ENCODE results near the gene PRR9.
"Not testable (repeated sequence)": the region's sequence is repeated elsewhere in the genome, so short reads cannot be mapped to it uniquely, and the experiment has no call there.

PRR9 gene, protein sequence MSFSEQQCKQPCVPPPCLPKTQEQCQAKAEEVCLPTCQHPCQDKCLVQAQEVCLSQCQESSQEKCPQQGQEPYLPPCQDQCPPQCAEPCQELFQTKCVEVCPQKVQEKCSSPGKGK

DNA sequence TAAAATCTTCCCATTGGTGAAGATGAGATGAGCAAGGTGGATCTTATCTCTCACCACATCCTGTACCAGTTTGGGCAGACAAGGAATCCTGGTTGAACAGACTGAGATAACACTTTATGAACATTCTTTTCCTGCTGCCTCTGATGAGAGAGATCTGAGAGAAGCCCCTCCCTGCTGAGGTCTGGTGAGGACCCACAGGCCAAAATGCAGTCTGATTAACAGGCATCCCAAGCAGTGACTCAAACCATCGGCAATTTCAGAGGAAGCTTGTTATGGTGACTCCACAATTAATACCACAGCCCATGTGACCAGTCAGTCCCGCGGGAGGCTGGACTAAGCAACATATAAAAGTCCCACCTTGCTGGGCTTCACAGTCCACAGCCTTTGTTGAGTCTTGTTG, at the start of gene PRR9:
Gene PRR9, plus strand, starts transcription at position 373 of the 400 bp plus-strand sequence. CDS start 561 bp downstream, outside the sequence.
- Histone ChIP-seq H3K27me3 (ENCODE audit: insufficient read depth, poor library complexity, severe bottlenecking) (no peaks in the 10 kb centered on the region), H3K36me3 (ENCODE audit: low read depth) (no peaks in the 10 kb centered on the region), H3K4me3 (ENCODE audit: severe bottlenecking) (no peak within 1 kb of the TSS), H3K27ac (ENCODE audit: poor library complexity, severe bottlenecking) (no peak within 1 kb of the TSS), H3K4me1 (ENCODE audit: insufficient read depth, poor library complexity, severe bottlenecking) (no peaks in the 10 kb centered on the region), H3K9me3 (ENCODE audit: severe bottlenecking) (no peaks in the 10 kb centered on the region)
- DNase-seq (ENCODE audit: low spot score) (no peak), ATAC-seq (ENCODE audit: low read depth) (peak; percentile 40; the same call in 1 of the 3 replicates)
- TF ChIP-seq, protein P1, sequence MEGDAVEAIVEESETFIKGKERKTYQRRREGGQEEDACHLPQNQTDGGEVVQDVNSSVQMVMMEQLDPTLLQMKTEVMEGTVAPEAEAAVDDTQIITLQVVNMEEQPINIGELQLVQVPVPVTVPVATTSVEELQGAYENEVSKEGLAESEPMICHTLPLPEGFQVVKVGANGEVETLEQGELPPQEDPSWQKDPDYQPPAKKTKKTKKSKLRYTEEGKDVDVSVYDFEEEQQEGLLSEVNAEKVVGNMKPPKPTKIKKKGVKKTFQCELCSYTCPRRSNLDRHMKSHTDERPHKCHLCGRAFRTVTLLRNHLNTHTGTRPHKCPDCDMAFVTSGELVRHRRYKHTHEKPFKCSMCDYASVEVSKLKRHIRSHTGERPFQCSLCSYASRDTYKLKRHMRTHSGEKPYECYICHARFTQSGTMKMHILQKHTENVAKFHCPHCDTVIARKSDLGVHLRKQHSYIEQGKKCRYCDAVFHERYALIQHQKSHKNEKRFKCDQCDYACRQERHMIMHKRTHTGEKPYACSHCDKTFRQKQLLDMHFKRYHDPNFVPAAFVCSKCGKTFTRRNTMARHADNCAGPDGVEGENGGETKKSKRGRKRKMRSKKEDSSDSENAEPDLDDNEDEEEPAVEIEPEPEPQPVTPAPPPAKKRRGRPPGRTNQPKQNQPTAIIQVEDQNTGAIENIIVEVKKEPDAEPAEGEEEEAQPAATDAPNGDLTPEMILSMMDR (IDR thresholded peaks at IDR 0.05; ENCODE audit: poor library complexity, severe bottlenecking), result no peak

DNA sequence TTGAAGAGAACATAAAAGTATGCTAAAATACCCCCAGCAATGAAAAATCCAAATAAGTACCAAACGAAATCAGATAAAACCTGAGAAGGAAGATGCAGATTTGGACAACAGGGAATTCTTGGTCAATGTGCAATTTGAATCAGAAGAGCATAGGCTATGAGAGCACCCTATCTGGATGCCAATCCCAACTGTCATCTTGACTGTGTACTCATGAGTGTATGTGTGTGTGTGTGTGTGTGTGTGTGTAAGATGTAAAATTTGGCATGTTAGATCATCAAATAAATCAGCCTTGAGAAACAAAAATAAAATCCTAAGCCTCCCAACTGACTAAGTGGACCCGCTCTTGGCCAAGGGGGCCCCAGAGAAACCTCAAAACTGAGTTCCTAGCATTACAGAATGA, 48.7 kb upstream of the PRR9 start:
- TF ChIP-seq, protein P1 (IDR thresholded peaks at IDR 0.05; ENCODE audit: poor library complexity, severe bottlenecking), result no peak
- Histone ChIP-seq H3K4me3 (ENCODE audit: severe bottlenecking) (no peak overlapping the region), H3K4me1 (ENCODE audit: insufficient read depth, poor library complexity, severe bottlenecking) (no peaks in the 10 kb centered on the region), H3K9me3 (ENCODE audit: severe bottlenecking) (no peaks in the 10 kb centered on the region), H3K27ac (ENCODE audit: poor library complexity, severe bottlenecking) (no peak overlapping the region), H3K27me3 (ENCODE audit: insufficient read depth, poor library complexity, severe bottlenecking) (no peaks in the 10 kb centered on the region), H3K36me3 (ENCODE audit: low read depth) (no peaks in the 10 kb centered on the region)
- no peak for DNase-seq (ENCODE audit: low spot score)
- ATAC-seq (ENCODE audit: low read depth), result no peak

DNA sequence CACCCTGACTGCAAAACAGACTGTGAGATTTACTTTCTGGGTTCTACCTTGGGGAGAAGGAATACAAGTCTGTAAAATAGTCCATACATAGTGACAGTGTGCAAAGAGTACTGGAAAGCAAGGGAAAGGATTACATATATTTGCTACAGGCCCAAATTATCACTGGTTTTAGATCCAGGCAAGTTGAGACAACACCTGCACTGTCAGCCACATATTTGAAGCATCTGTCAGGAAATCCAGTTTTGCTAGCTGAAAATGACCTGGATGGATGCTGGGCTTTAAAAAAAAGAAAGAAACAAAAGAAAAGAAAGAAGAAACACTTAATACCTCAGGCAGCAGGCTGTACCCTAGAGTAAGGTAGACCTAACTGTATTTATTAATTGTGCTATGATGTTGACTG, 42.8 kb upstream of the PRR9 start:
- H3K36me3 ChIP-seq (ENCODE audit: low read depth), result no peaks in the 10 kb centered on the region
- H3K4me3 ChIP-seq (ENCODE audit: severe bottlenecking), result no peak overlapping the region
- TF ChIP-seq, protein P1 (IDR thresholded peaks at IDR 0.05; ENCODE audit: poor library complexity, severe bottlenecking), result no peak
- no peaks in the 10 kb centered on the region for H3K9me3 ChIP-seq (ENCODE audit: severe bottlenecking)
- peak overlapping the region; percentile 48 for H3K27ac ChIP-seq (ENCODE audit: poor library complexity, severe bottlenecking)
- ATAC-seq (ENCODE audit: low read depth) (peak; percentile 78), DNase-seq (ENCODE audit: low spot score) (no peak)
- no peaks in the 10 kb centered on the region for H3K27me3 ChIP-seq (ENCODE audit: insufficient read depth, poor library complexity, severe bottlenecking)
- peaks cover 13% of the 10 kb centered on the region for H3K4me1 ChIP-seq (ENCODE audit: insufficient read depth, poor library complexity, severe bottlenecking)

DNA sequence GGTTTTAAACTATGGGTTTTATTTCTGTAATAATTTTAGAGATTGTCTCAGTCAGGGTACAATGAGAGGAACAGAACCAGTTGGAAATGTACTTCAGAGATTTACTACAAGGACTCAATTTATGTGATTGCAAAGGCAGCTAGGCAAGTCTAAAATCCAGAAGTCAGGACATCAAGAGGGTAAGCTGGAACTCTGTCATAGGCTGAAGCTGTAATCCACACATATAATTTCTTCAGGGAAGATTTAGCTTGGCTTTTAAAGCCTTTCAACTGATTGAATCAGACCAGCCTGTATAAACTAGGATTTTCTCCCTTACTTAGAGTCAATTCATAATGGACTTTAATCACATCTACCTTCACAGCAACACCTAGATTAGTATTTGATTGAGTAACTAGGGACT, 38.5 kb upstream of the PRR9 start:
- no peaks in the 10 kb centered on the region for H3K27me3 ChIP-seq (ENCODE audit: insufficient read depth, poor library complexity, severe bottlenecking)
- ATAC-seq (ENCODE audit: low read depth) (no peak), DNase-seq (ENCODE audit: low spot score) (no peak)
- no peak overlapping the region for H3K27ac ChIP-seq (ENCODE audit: poor library complexity, severe bottlenecking)
- H3K36me3 ChIP-seq (ENCODE audit: low read depth), result no peaks in the 10 kb centered on the region
- H3K9me3 ChIP-seq (ENCODE audit: severe bottlenecking), result no peaks in the 10 kb centered on the region
- peaks cover 12% of the 10 kb centered on the region for H3K4me1 ChIP-seq (ENCODE audit: insufficient read depth, poor library complexity, severe bottlenecking)
- H3K4me3 ChIP-seq (ENCODE audit: severe bottlenecking), result no peak overlapping the region
- TF ChIP-seq, protein P1 (IDR thresholded peaks at IDR 0.05; ENCODE audit: poor library complexity, severe bottlenecking), result no peak

DNA sequence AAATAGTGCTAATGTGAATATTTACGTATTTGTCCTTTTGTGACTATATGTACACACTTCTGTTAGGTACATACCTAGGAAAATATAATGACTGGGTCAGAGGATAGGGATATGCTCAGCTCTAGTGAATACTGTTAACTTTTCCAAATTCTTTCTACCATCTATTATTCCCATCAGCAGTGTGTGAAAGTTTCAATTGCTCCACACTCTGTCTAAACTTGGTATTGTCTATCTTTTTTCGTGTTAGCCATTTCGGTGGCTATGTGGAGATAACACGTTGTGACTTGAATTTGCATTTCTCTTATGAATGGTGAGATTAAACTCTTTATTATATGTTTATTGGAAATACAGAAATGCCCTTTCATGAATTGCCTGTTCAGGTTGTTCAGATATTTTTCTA, 36.8 kb upstream of the PRR9 start:
- Histone ChIP-seq H3K27ac (ENCODE audit: poor library complexity, severe bottlenecking) (no peak overlapping the region), H3K27me3 (ENCODE audit: insufficient read depth, poor library complexity, severe bottlenecking) (no peaks in the 10 kb centered on the region), H3K4me1 (ENCODE audit: insufficient read depth, poor library complexity, severe bottlenecking) (no peaks in the 10 kb centered on the region), H3K4me3 (ENCODE audit: severe bottlenecking) (no peak overlapping the region), H3K9me3 (ENCODE audit: severe bottlenecking) (no peaks in the 10 kb centered on the region), H3K36me3 (ENCODE audit: low read depth) (no peaks in the 10 kb centered on the region)
- TF ChIP-seq, protein P1 (IDR thresholded peaks at IDR 0.05; ENCODE audit: poor library complexity, severe bottlenecking), result no peak
- no peak for DNase-seq (ENCODE audit: low spot score)
- ATAC-seq (ENCODE audit: low read depth), result no peak

DNA sequence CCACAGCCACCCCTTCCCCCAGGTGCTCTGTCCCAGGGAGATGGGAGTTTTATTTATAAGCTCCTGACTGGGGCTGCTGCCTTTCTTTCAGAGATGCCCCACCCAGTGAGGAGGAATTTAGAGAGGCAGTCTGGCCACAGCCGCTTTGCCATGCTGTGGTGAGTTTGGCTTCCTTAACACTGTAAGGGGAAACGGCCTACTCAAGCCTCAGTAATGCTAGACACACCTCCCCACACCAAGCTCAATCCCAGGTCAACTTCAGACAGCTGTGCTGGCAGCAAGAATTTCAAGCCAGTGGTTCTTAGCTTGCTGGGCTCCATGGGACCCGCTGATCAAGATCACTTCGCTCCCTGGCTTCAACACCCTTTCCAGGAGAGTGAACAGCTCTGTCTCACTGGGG, 29.1 kb upstream of the PRR9 start:
- not testable (repeated sequence) for H3K9me3 ChIP-seq (ENCODE audit: severe bottlenecking)
- ATAC-seq (ENCODE audit: low read depth), result peak; percentile 51; the same call in 1 of the 3 replicates

More for the DNA sequence above, 29.1 kb upstream of the PRR9 start:
- not testable (repeated sequence) for H3K4me1 ChIP-seq (ENCODE audit: insufficient read depth, poor library complexity, severe bottlenecking); H3K27ac ChIP-seq (ENCODE audit: poor library complexity, severe bottlenecking); H3K27me3 ChIP-seq (ENCODE audit: insufficient read depth, poor library complexity, severe bottlenecking); H3K36me3 ChIP-seq (ENCODE audit: low read depth); H3K4me3 ChIP-seq (ENCODE audit: severe bottlenecking); DNase-seq (ENCODE audit: low spot score)

All from RWPE2 (cell line).